GM13976 (cell line): ENCODE measurements around the gene DAPK2.
"Not testable (repeated sequence)": the region's sequence is repeated elsewhere in the genome, so short reads cannot be mapped to it uniquely, and the experiment has no call there.

Experiments
- DNase-seq: peaks from one replicate; pipeline ENCODE4 v3.0.0; 2012; ENCODE audit warnings: low spot score
- in situ Hi-C: fragments of 300-500 bp; cut with MboI; formaldehyde crosslinking; loops from one replicate; pipeline ENCODE4 v1.12.0; 2022; ENCODE audit warnings: low sequenced_read_pairs, mixed read lengths, inconsistent platforms; ENCODE audit not compliant: unreplicated experiment
- TF ChIP-seq, protein P1 (sequence below): IDR thresholded peaks from 2 replicates; pipeline ENCODE4 v1.5.1; 2012; ENCODE audit warnings: borderline replicate concordance, mild to moderate bottlenecking; ENCODE audit not compliant: insufficient read depth; ENCODE audit errors: extremely low read depth, missing control alignments, control extremely low read depth

The DAPK2 gene

DNA sequence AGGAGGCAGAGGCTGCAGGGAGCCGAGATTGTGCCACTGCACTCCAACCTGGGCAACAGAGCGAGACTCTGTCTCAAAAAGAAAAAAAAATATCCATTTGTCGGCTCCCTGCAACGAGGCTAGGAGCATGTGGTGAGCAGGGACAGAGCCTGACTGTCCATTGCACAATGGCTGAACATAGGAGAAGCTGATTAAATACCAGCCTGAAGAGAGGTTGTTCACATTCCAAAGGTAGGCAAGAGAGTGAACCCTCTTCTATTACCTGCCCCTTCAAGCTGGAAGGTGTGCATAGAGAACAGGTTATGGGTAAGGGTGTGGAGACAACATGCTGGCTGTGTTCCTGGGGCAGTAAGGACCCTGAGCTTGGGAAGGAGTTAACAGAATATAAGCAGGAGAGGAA lies 78.7 kb downstream of the DAPK2 start:
- in situ Hi-C loops = no loop called here
- TF ChIP-seq, protein P1, sequence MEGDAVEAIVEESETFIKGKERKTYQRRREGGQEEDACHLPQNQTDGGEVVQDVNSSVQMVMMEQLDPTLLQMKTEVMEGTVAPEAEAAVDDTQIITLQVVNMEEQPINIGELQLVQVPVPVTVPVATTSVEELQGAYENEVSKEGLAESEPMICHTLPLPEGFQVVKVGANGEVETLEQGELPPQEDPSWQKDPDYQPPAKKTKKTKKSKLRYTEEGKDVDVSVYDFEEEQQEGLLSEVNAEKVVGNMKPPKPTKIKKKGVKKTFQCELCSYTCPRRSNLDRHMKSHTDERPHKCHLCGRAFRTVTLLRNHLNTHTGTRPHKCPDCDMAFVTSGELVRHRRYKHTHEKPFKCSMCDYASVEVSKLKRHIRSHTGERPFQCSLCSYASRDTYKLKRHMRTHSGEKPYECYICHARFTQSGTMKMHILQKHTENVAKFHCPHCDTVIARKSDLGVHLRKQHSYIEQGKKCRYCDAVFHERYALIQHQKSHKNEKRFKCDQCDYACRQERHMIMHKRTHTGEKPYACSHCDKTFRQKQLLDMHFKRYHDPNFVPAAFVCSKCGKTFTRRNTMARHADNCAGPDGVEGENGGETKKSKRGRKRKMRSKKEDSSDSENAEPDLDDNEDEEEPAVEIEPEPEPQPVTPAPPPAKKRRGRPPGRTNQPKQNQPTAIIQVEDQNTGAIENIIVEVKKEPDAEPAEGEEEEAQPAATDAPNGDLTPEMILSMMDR = no peak
- no peak for DNase-seq

DNA sequence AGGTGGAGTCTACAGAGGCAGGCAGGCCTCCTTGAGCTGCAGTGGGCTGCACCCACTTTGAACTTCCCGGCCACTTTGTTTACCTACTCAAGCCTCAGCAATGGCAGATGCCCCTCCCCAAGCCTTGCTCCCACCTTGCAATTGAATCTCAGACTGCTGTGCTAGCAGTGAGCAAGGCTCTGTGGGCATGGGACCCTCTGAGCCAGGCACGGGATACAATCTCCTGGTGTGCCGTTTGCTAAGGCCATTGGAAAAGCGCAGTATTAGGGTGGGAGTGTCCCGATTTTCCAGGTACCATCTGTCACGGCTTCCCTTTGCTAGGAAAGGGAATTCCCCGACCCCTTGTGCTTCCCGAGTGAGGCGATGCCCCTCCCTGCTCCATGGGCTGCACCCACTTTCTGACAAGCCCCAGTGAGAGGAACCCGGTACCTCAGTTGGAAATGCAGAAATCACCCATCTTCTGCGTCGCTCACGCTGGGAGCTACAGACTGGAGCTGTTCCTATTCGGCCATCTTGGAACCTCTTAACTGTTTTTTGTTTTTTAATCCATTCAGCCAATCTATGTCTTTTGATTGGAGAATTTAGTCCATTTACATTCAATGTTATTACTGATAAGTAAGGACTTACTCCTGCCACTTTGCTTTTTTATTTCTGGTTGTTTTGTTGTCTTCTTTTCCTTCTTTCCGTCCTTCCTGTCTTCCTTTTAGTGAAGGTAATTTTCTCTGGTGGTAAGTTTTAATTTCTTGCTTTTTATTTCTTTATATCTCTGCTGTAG lies 83.2 kb downstream of the DAPK2 start:
- in situ Hi-C loops, DNase-seq: not testable (repeated sequence)

DNA sequence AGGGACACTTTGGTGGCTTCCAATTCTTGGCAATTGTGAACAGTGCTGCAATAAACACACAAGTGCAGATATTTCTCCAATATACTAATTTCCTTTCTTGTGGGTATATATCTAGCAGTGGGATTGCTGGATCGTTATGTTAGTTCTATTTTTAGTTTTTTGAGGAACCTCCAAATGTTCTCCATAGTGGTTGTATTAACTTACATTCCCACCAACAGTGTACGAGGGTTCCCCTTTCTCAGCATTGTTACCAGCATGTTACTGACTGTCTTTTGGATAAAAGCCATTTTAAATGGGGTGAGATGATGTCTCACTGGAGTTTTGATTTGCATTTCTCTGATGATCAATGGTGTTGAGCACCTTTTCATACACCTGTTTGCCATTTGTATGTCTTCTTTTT lies 92.8 kb downstream of the DAPK2 start:
- in situ Hi-C loops = no loop called here
- TF ChIP-seq, protein P1 = no peak
- DNase-seq = no peak

DNA sequence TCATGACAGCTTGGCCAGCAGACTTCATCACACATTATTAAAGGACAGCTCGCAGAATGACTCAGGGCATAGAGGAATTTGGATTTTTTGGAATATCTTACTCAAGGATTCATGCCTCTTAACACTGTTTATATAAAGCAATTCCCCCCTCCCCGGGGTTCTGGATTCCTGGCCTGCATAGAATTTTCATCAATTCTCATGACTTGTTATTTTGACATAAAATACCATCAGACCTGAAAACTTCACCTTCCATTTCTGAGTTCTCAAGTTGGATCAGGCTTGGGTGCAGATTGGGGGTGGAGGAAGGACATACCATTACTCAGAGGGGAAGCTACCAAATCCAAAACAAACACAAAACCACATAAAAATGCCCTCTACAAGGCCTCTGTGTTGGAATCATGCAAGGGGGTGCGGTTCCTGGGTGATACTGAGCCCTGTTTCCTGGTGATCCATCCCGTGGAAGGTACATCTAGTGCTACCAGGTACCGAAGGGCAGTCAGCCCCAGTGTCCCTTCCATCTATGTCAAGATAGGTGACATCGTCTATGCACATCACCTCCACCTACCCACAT lies 95.3 kb downstream of the DAPK2 start:
- in situ Hi-C loops = no loop called here
- TF ChIP-seq, protein P1 = no peak
- DNase-seq = no peak

DNA sequence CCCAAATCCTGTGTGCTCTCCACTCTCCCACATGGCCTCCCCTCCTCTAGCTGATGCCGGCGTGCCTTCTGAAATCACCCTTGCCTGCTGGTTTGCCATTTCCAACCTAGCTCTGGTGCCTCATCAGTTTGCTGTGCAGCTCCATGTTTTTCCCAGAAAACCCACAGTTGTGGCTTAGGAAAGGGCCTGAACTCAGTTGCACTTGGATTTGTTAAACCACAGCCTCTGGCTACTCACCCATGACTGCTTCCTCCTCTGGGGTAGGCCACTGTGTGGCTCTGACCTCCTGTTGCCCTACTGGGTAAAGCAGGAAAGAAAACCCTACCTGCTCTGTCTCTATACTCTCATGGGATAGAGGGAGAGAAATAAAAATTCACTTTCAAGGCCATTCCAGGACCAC lies 97.3 kb downstream of the DAPK2 start:
- in situ Hi-C loops = no loop called here
- TF ChIP-seq, protein P1 = no peak
- no peak for DNase-seq

DNA sequence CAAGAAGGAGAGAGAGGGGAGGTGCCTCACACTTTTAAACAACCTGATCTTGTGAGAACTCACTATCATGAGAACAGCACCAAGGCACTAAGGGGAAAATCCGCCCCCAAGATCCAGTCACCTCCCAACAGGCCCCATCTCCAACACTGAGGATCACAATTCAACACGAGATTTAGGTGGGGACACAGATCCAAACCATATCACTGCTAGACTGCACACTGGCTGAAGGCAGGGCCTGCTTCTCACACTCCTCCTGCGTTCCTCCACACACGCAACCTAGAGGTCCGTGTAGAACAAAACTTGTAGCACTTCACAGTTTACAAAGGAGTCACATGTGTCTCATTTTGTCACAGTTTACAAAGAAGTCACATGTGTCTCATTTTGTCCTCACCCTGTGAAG lies 97.8 kb downstream of the DAPK2 start:
- no peak for DNase-seq
- TF ChIP-seq, protein P1 = no peak
- in situ Hi-C loops = no loop called here

DNA sequence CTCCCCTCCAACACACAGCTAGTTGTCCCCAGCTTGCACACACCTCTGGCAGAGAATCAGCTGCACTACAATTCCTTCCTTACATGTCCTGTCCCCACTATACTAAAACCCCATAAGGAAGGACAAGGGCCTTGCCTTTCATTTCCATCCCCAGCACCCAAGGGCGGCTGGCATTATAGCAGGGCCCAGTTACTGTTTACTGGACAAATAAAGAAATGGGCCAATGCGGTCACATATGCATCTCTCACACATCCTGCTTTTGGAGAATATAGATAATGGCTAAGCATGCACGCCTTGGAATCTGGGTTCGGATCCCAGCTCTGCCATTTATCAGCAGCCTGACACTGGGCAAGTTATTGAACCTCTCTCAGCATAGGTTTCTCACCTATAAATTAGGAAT lies 99.1 kb downstream of the DAPK2 start:
- DNase-seq = no peak
- TF ChIP-seq, protein P1 = no peak
- in situ Hi-C loops = no loop called here
